T47D (cell line): ENCODE results near the gene ASCC3.
A peak's percentile ranks its signal among the peaks of the same experiment; 100 is the strongest.

Experiments
- DNase-seq, 2 experiments: peaks; one replicate each; pipeline versions ENCODE4 v3.0.0 to v3.0.0-alpha.2; 2011 to 2012; ENCODE audit warnings: low read depth in 1 of 2, low spot score in 1 of 2
- JUND ChIP-seq: IDR thresholded peaks from 2 replicates; pipeline ENCODE4 v1.6.1; 2012; ENCODE audit warnings: low read depth
- in situ Hi-C: cut with HindIII; loops from 2 replicates; pipeline ENCODE4 v1.10.0; 2016; ENCODE audit warnings: low sequenced_read_pairs, low pct_unique_long_range_greater_than_20kb

Gene ASCC3

GRCh38 chr6:100461917-100462705 is 419.0 kb downstream of the ASCC3 start:
- no peak for TF ChIP-seq JUND
- DNase-seq, result no peak
- in situ Hi-C loops, result no loop called here

GRCh38 chr6:100461278-100461916 is 419.7 kb downstream of the ASCC3 start:
- no peak for TF ChIP-seq JUND
- in situ Hi-C loops, result no loop called here
- DNase-seq, result peak; percentile 39 to 62

- no peak for DNase-seq
- no peak for TF ChIP-seq JUND
- in situ Hi-C loops, result no loop called here
These were observed 420.4 kb downstream of the ASCC3 start for GRCh38 chr6:100460650-100461204.

- no peak for TF ChIP-seq JUND
- in situ Hi-C loops, result no loop called here
- no peak for DNase-seq
These were observed 421.4 kb downstream of the ASCC3 start for GRCh38 chr6:100459592-100460184.

- in situ Hi-C loops, result no loop called here
- no peak for TF ChIP-seq JUND
- DNase-seq, result no peak
These were observed 422.1 kb downstream of the ASCC3 start for GRCh38 chr6:100458841-100459591.
